Measurements from ENCODE around the gene GALK1.

GALK1 gene

GRCh38 chr17:75748706-75749105 is 16.3 kb downstream of the GALK1 start:
- no peak for DNase-seq

GRCh38 chr17:75743625-75744206 is 21.3 kb downstream of the GALK1 start:
- no peak for DNase-seq

- no peak for DNase-seq
Measured at GRCh38 chr17:75742337-75742736, 22.7 kb downstream of the GALK1 start.

- no peak for DNase-seq
Measured at GRCh38 chr17:75740631-75741077, 24.3 kb downstream of the GALK1 start.

GRCh38 chr17:75740215-75740614 is 24.8 kb downstream of the GALK1 start:
- DNase-seq: no peak

DNA sequence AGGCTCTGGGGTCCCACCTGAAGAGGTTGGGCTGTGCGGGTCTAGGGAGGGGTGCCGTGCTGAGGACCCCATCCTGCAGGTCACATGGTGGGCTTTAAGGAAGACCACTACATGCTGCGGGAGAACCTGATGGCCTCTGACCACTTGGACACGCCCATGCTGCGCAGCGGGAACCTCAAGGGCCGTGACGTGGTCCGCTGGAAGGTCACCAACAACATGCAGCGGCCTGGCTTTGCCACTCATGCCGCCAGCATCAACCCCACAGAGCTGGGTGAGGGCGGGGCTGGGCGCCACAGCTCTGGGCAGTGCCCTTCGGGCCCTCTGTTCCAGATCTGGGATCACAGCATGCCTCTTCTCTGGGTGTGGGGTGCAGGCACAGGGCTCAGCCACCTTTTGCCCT is 25.2 kb downstream of the GALK1 start:
- DNase-seq: no peak

GRCh38 chr17:75739174-75739573 is 25.8 kb downstream of the GALK1 start:
- DNase-seq: no peak

GRCh38 chr17:75738218-75738802 is 26.7 kb downstream of the GALK1 start:
- DNase-seq: no peak

DNA sequence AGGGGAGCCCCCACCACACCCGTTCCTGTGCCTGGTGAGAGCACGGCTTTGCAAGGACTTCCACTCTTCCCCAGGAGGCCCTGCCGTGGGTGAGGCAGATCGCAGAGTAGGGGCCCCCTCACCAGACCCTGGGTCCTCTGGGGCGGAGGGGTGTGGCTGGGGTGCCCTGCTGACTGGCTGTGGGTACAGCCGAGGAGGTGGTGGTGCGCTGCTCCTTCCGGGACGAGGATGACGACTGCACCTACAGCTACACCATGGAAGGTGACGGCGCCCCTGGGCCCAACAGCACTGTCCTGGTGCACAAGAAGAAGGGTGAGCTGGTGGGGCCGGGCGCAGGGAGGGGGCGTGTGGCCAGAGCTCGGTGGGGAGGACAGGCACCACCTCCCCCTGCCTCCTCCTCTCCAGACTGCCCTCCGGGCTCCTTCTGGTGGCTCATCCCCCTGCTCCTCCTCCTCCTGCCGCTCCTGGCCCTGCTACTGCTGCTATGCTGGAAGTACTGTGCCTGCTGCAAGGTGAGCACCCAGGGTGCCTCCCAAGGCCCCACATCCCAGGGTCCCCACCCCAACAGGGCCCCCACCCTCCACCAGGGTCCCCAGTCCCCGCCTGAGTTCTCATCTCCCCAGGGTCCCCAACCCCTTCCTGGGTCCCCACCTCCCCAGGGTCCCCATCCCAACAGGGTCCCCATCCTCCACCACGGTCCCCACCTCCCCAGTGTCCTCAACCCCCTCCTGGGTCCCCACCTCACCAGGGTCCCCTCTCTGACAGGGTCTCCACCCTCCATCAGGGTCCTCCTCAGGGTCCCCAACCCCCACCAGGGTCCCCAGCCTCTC is 27.6 kb downstream of the GALK1 start:
- DNase-seq: no peak

DNA sequence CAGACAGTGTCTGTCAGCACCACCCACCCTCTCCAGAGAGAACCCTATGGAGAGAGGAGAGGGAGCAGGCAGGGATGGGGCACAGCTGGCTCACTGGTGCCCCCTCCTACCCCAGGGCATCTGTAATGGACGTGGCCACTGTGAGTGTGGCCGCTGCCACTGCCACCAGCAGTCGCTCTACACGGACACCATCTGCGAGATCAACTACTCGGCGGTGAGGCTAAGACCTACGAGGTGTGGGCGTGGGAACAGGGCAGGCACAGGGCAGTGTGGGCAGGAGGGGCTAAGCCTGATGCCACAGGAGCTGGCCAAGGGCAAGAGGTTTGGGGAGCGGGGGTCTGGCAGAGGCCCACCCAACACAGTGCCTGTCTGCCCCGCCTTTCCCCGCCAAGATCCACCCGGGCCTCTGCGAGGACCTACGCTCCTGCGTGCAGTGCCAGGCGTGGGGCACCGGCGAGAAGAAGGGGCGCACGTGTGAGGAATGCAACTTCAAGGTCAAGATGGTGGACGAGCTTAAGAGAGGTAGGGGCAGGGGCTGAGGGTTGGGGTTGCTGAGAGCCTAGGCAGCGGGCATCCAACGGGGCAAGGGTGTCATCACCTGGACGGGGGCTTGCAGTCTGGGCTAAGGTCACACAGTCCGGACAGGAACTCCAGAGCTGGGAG is 28.7 kb downstream of the GALK1 start:
- DNase-seq: no peak

DNA sequence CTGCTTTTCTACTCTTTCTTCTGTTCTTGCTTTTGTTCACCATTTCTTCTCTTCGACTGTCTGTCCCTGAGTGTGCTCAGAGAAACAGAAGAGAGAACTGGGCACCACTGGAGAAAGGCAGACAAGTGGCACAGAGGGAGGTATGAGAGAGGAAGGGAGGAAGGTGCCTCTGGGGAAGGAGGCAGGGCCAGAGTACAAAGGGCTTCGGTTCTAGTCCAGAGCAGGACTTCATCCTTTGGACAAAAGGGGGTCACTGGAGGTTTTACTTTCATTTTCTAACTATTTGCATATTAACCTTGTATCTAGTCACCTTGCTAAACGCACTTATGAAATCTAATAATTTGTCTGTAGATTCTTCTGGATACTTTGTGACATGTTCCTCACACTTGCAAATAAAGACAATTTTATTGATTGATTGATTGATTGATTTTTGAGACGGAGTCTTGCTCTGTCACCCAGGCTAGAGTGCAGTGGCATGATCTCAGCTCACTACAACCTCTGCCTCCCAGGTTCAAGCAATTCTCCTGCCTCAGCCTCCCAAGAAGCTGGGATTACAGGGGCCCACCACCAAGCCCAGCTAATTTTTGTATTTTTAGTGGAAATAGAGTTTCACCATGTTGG is 30.2 kb downstream of the GALK1 start:
- no peak for DNase-seq

DNA sequence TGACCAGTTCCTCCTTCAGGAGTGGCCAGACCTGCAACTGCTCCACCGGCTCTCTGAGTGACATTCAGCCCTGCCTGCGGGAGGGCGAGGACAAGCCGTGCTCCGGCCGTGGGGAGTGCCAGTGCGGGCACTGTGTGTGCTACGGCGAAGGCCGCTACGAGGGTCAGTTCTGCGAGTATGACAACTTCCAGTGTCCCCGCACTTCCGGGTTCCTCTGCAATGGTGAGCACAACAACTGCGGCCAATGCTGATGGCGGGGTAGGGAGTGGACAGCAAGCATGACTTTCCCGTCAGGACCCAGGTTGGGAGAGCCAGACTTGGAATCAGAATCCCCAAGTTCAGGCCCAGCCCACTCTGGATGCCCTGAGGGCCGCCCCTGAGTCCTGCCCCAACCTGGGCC is 31.5 kb downstream of the GALK1 start:
- DNase-seq: no peak

- DNase-seq: no peak
Measured at GRCh38 chr17:75731716-75732498, 33.1 kb downstream of the GALK1 start.

- no peak for DNase-seq
Measured at GRCh38 chr17:75731086-75731715, 33.8 kb downstream of the GALK1 start.

GRCh38 chr17:75730065-75730464 is 34.9 kb downstream of the GALK1 start:
- DNase-seq: no peak

- DNase-seq: no peak
Measured at GRCh38 chr17:75729351-75729750, 35.6 kb downstream of the GALK1 start.

GRCh38 chr17:75727391-75727790 is 37.6 kb downstream of the GALK1 start:
- DNase-seq: no peak

- DNase-seq: no peak
Measured at GRCh38 chr17:75725504-75725903, 39.5 kb downstream of the GALK1 start.

GRCh38 chr17:75724016-75725003 is 40.7 kb downstream of the GALK1 start:
- DNase-seq: no peak

- DNase-seq: no peak
Measured at GRCh38 chr17:75723171-75723930, 41.6 kb downstream of the GALK1 start.
